ENCODE measurements around the gene CFAP45.

The CFAP45 gene

GRCh38 chr1:159862557-159862956 is 37.4 kb downstream of the CFAP45 start, which contains the start of gene VSIG8:
Gene VSIG8 (minus strand): TSS chr1:159862657. CDS start chr1:159862521, 136 bp downstream.
- TF ChIP-seq, protein P1, sequence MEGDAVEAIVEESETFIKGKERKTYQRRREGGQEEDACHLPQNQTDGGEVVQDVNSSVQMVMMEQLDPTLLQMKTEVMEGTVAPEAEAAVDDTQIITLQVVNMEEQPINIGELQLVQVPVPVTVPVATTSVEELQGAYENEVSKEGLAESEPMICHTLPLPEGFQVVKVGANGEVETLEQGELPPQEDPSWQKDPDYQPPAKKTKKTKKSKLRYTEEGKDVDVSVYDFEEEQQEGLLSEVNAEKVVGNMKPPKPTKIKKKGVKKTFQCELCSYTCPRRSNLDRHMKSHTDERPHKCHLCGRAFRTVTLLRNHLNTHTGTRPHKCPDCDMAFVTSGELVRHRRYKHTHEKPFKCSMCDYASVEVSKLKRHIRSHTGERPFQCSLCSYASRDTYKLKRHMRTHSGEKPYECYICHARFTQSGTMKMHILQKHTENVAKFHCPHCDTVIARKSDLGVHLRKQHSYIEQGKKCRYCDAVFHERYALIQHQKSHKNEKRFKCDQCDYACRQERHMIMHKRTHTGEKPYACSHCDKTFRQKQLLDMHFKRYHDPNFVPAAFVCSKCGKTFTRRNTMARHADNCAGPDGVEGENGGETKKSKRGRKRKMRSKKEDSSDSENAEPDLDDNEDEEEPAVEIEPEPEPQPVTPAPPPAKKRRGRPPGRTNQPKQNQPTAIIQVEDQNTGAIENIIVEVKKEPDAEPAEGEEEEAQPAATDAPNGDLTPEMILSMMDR (IDR thresholded peaks at IDR 0.05; ENCODE audit: borderline replicate concordance, insufficient read depth, low read depth, low read length), result no peak
- H3K4me3 ChIP-seq (ENCODE audit: low read depth, low read length), result no peak within 1 kb of the TSS

GRCh38 chr1:159862031-159862430 is 37.9 kb downstream of the CFAP45 start:
- H3K4me3 ChIP-seq (ENCODE audit: low read depth, low read length), result no peak overlapping the region
- TF ChIP-seq, protein P1 (IDR thresholded peaks at IDR 0.05; ENCODE audit: borderline replicate concordance, insufficient read depth, low read depth, low read length), result no peak

GRCh38 chr1:159861218-159861617 is 38.7 kb downstream of the CFAP45 start:
- TF ChIP-seq, protein P1 (IDR thresholded peaks at IDR 0.05; ENCODE audit: borderline replicate concordance, insufficient read depth, low read depth, low read length), result no peak
- no peak overlapping the region for H3K4me3 ChIP-seq (ENCODE audit: low read depth, low read length)

GRCh38 chr1:159860456-159860855 is 39.5 kb downstream of the CFAP45 start:
- no peak overlapping the region for H3K4me3 ChIP-seq (ENCODE audit: low read depth, low read length)

DNA sequence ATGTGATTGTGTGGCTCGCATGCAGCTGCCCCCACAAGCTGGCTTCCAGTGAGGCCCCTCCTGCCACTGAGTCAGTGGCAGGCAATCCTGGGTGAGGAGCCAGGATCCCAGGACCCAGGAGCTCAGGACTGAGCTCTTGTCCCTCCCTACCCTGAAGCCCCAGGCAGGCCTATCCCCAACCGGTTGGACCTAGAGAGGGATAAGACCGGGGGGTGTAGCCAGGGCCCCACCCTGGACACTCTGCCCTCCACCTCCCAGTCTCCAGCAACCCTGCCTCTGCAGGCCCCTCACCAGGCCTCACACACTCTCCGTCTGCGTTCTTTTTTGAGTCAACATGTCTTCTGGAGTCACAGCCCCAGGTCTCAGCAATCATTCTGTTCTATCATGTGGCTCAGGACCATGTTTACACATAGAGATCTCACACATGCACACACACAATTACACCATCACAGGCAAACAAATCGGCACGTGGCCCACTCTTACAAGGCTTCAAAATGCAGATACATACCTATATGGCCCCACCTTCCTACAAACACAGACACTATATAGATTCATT is 40.1 kb downstream of the CFAP45 start:
- TF ChIP-seq, protein P1 (IDR thresholded peaks at IDR 0.05; ENCODE audit: borderline replicate concordance, insufficient read depth, low read depth, low read length), result no peak
- H3K4me3 ChIP-seq (ENCODE audit: low read depth, low read length), result no peak overlapping the region

More at GRCh38 chr1:159860456-159860855, 39.5 kb downstream of the CFAP45 start:
- TF ChIP-seq, protein P1 (IDR thresholded peaks at IDR 0.05; ENCODE audit: borderline replicate concordance, insufficient read depth, low read depth, low read length), result no peak

GRCh38 chr1:159857889-159858288 is 42.1 kb downstream of the CFAP45 start:
- no peak overlapping the region for H3K4me3 ChIP-seq (ENCODE audit: low read depth, low read length)
- TF ChIP-seq, protein P1 (IDR thresholded peaks at IDR 0.05; ENCODE audit: borderline replicate concordance, insufficient read depth, low read depth, low read length), result no peak

- TF ChIP-seq, protein P1 (IDR thresholded peaks at IDR 0.05; ENCODE audit: borderline replicate concordance, insufficient read depth, low read depth, low read length), result no peak
- H3K4me3 ChIP-seq (ENCODE audit: low read depth, low read length), result no peak overlapping the region
These were observed 43.4 kb downstream of the CFAP45 start for GRCh38 chr1:159856576-159856975.

All from GM12875 (cell line).